ELF-1 (cell line): ENCODE measurements around the gene ASAP3.
A peak's percentile ranks its signal among the peaks of the same experiment; 100 is the strongest.

Experiments used
- DNase-seq: peaks from one replicate; pipeline ENCODE4 v3.0.0-alpha.2; 2016; ENCODE audit warnings: low read depth, low spot score

The ASAP3 gene

GRCh38 chr1:23483321-23484252 lies at the start of gene ASAP3:
Gene ASAP3, minus strand, starts transcription at chr1:23484179. Its CDS starts 46 bp downstream, at chr1:23484133.
- DNase-seq = peak; percentile 72

GRCh38 chr1:23533246-23534023 lies 49.5 kb upstream of the ASAP3 start:
- DNase-seq = no peak

GRCh38 chr1:23531562-23532094 lies 47.6 kb upstream of the ASAP3 start:
- DNase-seq = peak; percentile 37

GRCh38 chr1:23530747-23531561 lies 47.0 kb upstream of the ASAP3 start, which contains the start of gene E2F2:
Gene E2F2, minus strand, starts transcription at chr1:23531233. Its CDS starts 440 bp downstream, at chr1:23530793.
- DNase-seq = peak; percentile 93

GRCh38 chr1:23530087-23530746 lies 46.2 kb upstream of the ASAP3 start:
- no peak for DNase-seq

- DNase-seq = no peak
These were observed 45.4 kb upstream of the ASAP3 start for GRCh38 chr1:23529146-23530086.

GRCh38 chr1:23528250-23528978 lies 44.4 kb upstream of the ASAP3 start:
- peak; percentile 44 for DNase-seq

- no peak for DNase-seq
These were observed 43.9 kb upstream of the ASAP3 start for GRCh38 chr1:23527900-23528249.

- DNase-seq = no peak
These were observed 43.4 kb upstream of the ASAP3 start for GRCh38 chr1:23527366-23527765.

- DNase-seq = no peak
These were observed 42.5 kb upstream of the ASAP3 start for GRCh38 chr1:23526329-23527041.

- DNase-seq = no peak
These were observed 41.7 kb upstream of the ASAP3 start for GRCh38 chr1:23525558-23526250.

- DNase-seq = no peak
These were observed 40.9 kb upstream of the ASAP3 start for GRCh38 chr1:23524716-23525401.

GRCh38 chr1:23524163-23524562 lies 40.2 kb upstream of the ASAP3 start:
- DNase-seq = no peak

- no peak for DNase-seq
These were observed 38.4 kb upstream of the ASAP3 start for GRCh38 chr1:23522244-23522982.

GRCh38 chr1:23521588-23521987 lies 37.6 kb upstream of the ASAP3 start:
- no peak for DNase-seq

- no peak for DNase-seq
These were observed 33.6 kb upstream of the ASAP3 start for GRCh38 chr1:23517581-23517980.
